Measurements from ENCODE around the gene TTC1.

DNA sequence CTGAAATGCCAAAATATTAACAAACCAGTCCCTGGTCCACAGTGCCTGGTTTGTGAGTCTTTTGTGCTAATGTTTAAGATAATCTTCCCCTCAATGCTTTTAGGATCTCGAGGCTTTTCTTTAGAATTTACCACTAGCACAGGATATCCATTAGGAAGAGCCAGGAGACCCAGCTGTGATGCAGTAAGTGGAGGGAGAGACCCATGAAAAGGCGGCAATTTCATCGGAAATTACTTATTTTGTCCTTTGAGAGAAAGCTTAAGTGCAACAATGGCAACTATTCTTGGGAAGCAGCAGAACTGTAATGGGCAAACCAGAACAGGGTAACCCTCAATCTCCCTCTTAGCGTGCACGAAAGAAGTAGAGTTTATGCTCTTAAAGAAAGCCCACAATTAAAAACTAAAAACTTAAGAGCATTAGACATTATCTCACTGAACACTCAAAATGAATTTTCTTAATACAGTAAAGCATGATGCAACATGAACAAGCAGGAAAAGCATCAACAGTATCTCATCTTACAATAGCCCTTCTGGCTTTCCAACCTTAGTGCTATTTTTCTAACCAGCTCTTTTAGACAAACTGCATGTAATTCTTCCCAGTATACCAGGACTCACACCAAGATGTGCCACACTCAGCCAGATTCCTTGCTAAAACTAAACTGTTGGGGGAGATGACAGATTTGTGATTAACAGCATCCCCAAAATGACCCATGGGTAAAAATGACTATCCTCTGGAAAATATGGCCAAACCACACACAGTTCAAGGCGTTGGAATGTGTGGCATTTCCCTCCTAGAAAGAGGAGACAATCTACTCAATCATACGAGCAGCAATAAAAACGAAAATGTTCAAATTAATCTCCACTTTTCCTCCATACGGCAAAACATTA lies 73.9 kb downstream of the TTC1 start:
- TF ChIP-seq POLR2AphosphoS5 (IDR thresholded peaks at IDR 0.05): no peak
- no peak for TF ChIP-seq POLR2A (IDR thresholded peaks at IDR 0.05)
- TF ChIP-seq, protein P1, sequence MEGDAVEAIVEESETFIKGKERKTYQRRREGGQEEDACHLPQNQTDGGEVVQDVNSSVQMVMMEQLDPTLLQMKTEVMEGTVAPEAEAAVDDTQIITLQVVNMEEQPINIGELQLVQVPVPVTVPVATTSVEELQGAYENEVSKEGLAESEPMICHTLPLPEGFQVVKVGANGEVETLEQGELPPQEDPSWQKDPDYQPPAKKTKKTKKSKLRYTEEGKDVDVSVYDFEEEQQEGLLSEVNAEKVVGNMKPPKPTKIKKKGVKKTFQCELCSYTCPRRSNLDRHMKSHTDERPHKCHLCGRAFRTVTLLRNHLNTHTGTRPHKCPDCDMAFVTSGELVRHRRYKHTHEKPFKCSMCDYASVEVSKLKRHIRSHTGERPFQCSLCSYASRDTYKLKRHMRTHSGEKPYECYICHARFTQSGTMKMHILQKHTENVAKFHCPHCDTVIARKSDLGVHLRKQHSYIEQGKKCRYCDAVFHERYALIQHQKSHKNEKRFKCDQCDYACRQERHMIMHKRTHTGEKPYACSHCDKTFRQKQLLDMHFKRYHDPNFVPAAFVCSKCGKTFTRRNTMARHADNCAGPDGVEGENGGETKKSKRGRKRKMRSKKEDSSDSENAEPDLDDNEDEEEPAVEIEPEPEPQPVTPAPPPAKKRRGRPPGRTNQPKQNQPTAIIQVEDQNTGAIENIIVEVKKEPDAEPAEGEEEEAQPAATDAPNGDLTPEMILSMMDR (IDR thresholded peaks at IDR 0.05): no peak
- no peak for TF ChIP-seq EP300 (IDR thresholded peaks at IDR 0.05)
